Osteoblast (primary cell): ENCODE data around the gene ANLN. TPM values are rescaled to one million over a fixed set of nuclear protein-coding genes. Genes with fewer than 3 reads are reported as not detected.

Source experiments
- DNase-seq: peaks from one replicate; pipeline ENCODE4 v3.0.0; 2011; ENCODE audit warnings: low spot score, mixed read lengths; ENCODE audit not compliant: insufficient read length; ENCODE audit errors: missing footprints
- H2AFZ ChIP-seq: 2 replicates; pipeline ENCODE4 v1.6.0; 2011; ENCODE audit warnings: mild to moderate bottlenecking, low read length
- H3K27ac ChIP-seq: 2 replicates; pipeline ENCODE4 v1.5.1; 2011; ENCODE audit warnings: mild to moderate bottlenecking, low read depth, low read length, moderate library complexity
- H3K27me3 ChIP-seq: 2 replicates; pipeline ENCODE4 v1.6.0; 2012; ENCODE audit warnings: mild to moderate bottlenecking, control low read depth, inconsistent platforms, low read length, moderate library complexity; ENCODE audit not compliant: insufficient read depth
- H3K36me3 ChIP-seq: 2 replicates; pipeline ENCODE4 v1.5.1; 2011; ENCODE audit warnings: mild to moderate bottlenecking, low read length, control low read depth, moderate library complexity; ENCODE audit not compliant: insufficient read depth
- H3K4me1 ChIP-seq: 2 replicates; pipeline ENCODE4 v1.5.1; 2011; ENCODE audit warnings: mild to moderate bottlenecking, low read length, control low read depth, moderate library complexity; ENCODE audit not compliant: insufficient read depth
- H3K4me2 ChIP-seq: 2 replicates; pipeline ENCODE4 v1.6.0; 2011; ENCODE audit warnings: mild to moderate bottlenecking, low read length; ENCODE audit not compliant: insufficient read depth
- H3K4me3 ChIP-seq: fragments of 200-600 bp; sonication (generic); 3 replicates; pipeline ENCODE4 v1.5.1; 2012; ENCODE audit warnings: mild to moderate bottlenecking, low read length, inconsistent platforms; ENCODE audit not compliant: insufficient read depth
- H3K79me2 ChIP-seq: 2 replicates; pipeline ENCODE4 v1.6.0; 2012; ENCODE audit warnings: mild to moderate bottlenecking, low read length, control low read depth, inconsistent platforms; ENCODE audit not compliant: insufficient read depth
- H3K9me3 ChIP-seq: 2 replicates; pipeline ENCODE4 v1.5.1; 2011; ENCODE audit warnings: low read depth, low read length, control low read depth
- H4K20me1 ChIP-seq: 2 replicates; pipeline ENCODE4 v1.6.0; 2012; ENCODE audit warnings: mild to moderate bottlenecking, low read length, control low read depth; ENCODE audit not compliant: insufficient read depth
- CTCF ChIP-seq: IDR thresholded peaks from 2 replicates; pipeline ENCODE4 v1.5.1; 2011; ENCODE audit warnings: mild to moderate bottlenecking, low read depth, low read length, moderate library complexity; ENCODE audit errors: extremely low read depth
- total RNA-seq: library from RNA; depleted of rRNA; stranded (reverse); fragments of >200 nt; gene quantifications from 2 replicates; pipeline ENCODE4 v1.2.3, GENCODE V29; 2012

Gene ANLN
- total RNA-seq, 1 donor, result 12.7 TPM

- Histone ChIP-seq H3K4me3 (no peak overlapping the region), H3K36me3 (peaks cover 21% of the 10 kb centered on the region), H2AFZ (peak overlapping the region; percentile 35), H3K4me1 (peaks cover 11% of the 10 kb centered on the region), H3K4me2 (no peak overlapping the region), H3K27me3 (no peaks in the 10 kb centered on the region), H3K79me2 (peaks cover 47% of the 10 kb centered on the region), H3K9me3 (no peaks in the 10 kb centered on the region), H3K27ac (no peak overlapping the region), H4K20me1 (no peaks in the 10 kb centered on the region)
- TF ChIP-seq CTCF, result no peak
- no peak for DNase-seq
These were observed 48.5 kb downstream of the ANLN start for GRCh38 chr7:36438211-36438610.

GRCh38 chr7:36439624-36440023 lies 50.0 kb downstream of the ANLN start:
- Histone ChIP-seq H3K27me3 (no peaks in the 10 kb centered on the region), H3K36me3 (peaks cover 21% of the 10 kb centered on the region)

GRCh38 chr7:36440880-36441279 lies 51.2 kb downstream of the ANLN start:
- no peak overlapping the region for H3K4me3 ChIP-seq
- peaks cover 11% of the 10 kb centered on the region for H3K4me1 ChIP-seq
- peak overlapping the region; percentile 69 for H2AFZ ChIP-seq
- peak; percentile 52 for DNase-seq
- no peak overlapping the region for H3K4me2 ChIP-seq
- no peaks in the 10 kb centered on the region for H4K20me1 ChIP-seq
- TF ChIP-seq CTCF, result peak; percentile 43
- H3K9me3 ChIP-seq, result no peaks in the 10 kb centered on the region
- no peak overlapping the region for H3K27ac ChIP-seq
- peaks cover 28% of the 10 kb centered on the region for H3K36me3 ChIP-seq
- H3K27me3 ChIP-seq, result no peaks in the 10 kb centered on the region
- H3K79me2 ChIP-seq, result peaks cover 33% of the 10 kb centered on the region

More at GRCh38 chr7:36439624-36440023, 50.0 kb downstream of the ANLN start:
- no peak for DNase-seq
- peaks cover 11% of the 10 kb centered on the region for H3K4me1 ChIP-seq
- H3K4me3 ChIP-seq, result no peak overlapping the region
- H3K79me2 ChIP-seq, result peaks cover 37% of the 10 kb centered on the region
- H3K9me3 ChIP-seq, result no peaks in the 10 kb centered on the region
- no peak for TF ChIP-seq CTCF
- no peaks in the 10 kb centered on the region for H4K20me1 ChIP-seq
- peak overlapping the region; percentile 20 for H3K27ac ChIP-seq
- H2AFZ ChIP-seq, result no peak overlapping the region
- H3K4me2 ChIP-seq, result peak overlapping the region; percentile 3

- H3K9me3 ChIP-seq, result no peaks in the 10 kb centered on the region
- H3K79me2 ChIP-seq, result peaks cover 27% of the 10 kb centered on the region
- TF ChIP-seq CTCF, result no peak
- peak overlapping the region; percentile 69 for H2AFZ ChIP-seq
- H3K27me3 ChIP-seq, result no peaks in the 10 kb centered on the region
- no peak overlapping the region for H3K4me3 ChIP-seq
- H3K27ac ChIP-seq, result peak overlapping the region; percentile 36
- peak; percentile 49 for DNase-seq
- no peaks in the 10 kb centered on the region for H4K20me1 ChIP-seq
- peaks cover 11% of the 10 kb centered on the region for H3K4me1 ChIP-seq
- H3K36me3 ChIP-seq, result peaks cover 33% of the 10 kb centered on the region
- H3K4me2 ChIP-seq, result no peak overlapping the region
These were observed 51.8 kb downstream of the ANLN start for GRCh38 chr7:36441344-36442022.
